SIG-M5 (cell line): Measurements from ENCODE around the gene ZBTB44.
"Not testable (repeated sequence)": the region's sequence is repeated elsewhere in the genome, so short reads cannot be mapped to it uniquely, and the experiment has no call there.

Source experiments
- DNase-seq: peaks from one replicate; lab custom pipeline; 2025; lab: John Stamatoyannopoulos, UW

ZBTB44 gene

DNA sequence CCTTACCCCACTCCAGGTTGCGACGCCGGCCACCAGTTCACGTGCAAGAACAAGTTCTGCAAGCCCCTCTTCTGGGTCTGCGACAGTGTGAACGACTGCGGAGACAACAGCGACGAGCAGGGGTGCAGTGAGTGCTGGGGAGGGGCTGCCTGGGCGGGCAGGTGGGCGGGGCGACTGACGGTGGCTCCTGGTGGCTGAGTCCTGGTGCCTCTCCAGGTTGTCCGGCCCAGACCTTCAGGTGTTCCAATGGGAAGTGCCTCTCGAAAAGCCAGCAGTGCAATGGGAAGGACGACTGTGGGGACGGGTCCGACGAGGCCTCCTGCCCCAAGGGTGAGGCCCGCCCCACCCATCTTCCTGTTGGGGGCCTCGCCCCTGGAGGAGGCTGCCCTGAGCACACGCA lies 116.4 kb downstream of the ZBTB44 start:
- no peak for DNase-seq

DNA sequence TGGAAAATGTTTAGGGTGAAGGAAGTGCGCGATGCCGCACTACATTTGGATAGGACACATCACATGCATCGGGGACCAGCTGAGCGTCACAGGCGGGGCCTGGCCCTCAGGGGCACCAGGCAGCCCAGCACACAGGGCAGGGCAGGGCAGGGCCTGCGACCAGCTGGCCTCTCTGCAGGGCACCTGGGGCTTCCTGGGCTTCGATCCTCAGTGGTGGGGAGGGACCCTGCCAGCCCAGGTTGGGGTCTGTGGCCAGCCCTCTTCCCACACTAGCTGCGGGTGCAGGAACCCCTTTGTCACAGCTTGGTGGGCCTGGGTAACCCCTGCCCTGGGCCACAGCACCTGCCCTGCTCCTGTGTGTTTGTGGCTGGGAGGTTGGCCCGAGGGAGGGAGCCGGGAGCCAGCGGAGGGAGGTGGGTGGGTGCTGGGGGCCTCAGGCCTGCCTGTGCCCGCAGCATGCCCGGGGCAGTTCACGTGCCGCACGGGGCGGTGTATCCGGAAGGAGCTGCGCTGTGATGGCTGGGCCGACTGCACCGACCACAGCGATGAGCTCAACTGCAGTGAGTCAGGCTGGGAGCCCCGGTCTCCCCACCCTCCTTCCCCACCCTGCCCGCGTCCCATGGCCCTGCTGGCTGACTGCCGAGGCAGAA lies 117.2 kb downstream of the ZBTB44 start:
- DNase-seq = no peak

DNA sequence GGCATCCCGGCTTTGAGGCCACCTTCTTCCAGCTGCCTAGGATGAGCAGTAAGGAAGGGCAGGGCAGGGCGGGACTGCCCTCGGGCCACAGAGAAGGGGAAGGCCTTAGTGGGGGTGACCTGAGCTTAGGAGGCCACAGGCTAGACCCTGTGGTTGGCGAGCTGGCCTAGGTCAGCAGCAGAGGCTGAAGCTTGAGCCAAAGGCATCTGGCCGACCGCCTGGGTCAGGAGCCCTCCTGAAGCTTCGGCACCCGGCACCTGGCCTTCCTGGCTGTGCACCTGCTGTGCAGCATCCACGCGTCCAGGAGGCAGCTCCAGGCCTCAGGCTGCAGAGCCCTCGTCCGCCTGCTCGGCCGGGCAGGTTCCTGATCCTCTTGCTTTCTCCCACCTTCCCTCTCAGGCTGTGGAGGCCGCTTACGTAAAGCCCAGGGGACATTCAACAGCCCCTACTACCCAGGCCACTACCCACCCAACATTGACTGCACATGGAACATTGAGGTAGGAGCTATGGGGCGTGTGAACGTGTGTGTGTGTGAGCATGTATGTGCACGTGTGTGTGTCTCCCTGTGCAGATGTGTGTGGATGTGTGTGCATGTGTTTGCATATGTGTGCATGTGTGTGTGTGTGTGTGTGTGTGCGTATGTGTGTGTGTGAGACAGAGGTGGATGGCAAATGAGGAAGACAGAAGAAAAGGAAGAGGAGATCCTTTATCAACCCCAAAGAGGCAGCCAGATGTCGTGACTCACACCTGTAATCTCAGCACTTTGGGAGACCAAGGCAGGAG lies 120.3 kb downstream of the ZBTB44 start:
- no peak for DNase-seq

DNA sequence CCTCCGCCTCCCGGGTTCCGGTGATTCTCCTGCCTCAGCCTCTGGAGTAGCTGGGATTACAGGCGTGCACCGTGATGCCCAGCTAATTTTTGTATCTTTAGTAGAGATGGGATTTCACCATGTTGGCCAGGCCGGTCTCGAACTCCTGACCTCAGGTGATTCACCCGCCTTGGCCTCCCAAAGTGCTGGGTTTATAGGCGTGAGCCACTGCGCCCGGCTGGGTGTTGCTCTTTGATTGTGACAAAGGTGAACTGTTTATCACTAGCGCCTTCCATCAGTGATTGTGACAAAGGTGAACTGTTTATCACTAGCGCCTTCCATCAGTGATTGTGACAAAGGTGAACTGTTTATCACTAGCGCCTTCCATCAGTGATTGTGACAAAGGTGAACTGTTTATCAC lies 121.2 kb downstream of the ZBTB44 start:
- DNase-seq = not testable (repeated sequence)

DNA sequence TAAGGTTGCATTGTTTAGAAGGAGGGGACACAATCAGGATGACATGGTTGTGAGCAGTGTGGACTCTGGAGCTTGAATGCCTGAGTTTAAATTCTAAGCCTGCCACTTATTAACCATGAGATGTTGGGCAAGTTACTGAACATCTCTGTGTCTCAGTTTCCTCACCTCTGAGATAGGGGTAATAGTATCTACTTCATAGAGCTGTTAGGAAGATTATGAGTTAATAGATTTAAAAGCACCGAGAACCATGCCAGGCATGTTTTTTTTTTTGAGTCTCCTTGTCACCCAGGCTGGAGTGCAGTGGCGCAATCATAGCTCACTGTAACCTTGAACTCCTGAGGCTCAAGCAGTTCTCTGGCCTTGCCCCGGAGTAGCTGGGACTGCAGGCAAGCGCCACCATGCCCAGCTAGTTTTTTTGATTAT lies 121.9 kb downstream of the ZBTB44 start:
- no peak for DNase-seq

DNA sequence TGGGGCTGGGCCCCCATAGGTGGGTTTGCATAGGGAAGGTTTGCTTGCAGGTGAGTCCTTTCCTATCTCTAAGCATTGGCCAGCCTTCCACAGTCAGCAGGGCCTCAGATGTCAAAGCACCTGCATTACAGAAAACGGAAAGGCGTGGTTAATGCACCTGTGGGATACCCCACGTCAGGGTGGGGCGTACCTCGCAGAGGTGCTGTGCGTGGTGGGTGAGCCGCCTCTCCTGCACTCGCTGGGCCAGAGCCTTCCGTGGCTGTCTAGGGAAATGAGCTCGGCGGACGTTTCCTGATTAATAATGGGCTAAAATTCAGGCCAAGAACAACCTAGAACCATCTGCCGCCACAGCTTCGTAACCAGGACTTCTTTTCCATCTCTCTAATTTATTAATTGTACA lies 122.8 kb downstream of the ZBTB44 start:
- no peak for DNase-seq

DNA sequence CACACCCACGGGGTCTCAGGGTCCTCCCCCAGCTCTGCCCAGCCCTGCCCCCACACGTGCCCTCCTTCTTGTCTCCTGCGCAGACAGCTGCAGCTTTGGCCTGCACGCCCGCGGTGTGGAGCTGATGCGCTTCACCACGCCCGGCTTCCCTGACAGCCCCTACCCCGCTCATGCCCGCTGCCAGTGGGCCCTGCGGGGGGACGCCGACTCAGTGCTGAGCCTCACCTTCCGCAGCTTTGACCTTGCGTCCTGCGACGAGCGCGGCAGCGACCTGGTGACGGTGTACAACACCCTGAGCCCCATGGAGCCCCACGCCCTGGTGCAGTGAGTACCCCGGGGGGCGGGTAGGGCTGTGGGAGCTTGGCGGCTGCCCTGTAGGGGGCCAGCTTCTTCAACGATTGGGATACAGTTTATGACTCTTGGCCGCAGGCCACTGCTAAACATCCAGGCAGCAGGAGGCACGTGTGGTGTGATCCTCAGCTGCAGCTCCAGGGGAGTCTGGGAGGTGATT lies 124.3 kb downstream of the ZBTB44 start:
- no peak for DNase-seq

DNA sequence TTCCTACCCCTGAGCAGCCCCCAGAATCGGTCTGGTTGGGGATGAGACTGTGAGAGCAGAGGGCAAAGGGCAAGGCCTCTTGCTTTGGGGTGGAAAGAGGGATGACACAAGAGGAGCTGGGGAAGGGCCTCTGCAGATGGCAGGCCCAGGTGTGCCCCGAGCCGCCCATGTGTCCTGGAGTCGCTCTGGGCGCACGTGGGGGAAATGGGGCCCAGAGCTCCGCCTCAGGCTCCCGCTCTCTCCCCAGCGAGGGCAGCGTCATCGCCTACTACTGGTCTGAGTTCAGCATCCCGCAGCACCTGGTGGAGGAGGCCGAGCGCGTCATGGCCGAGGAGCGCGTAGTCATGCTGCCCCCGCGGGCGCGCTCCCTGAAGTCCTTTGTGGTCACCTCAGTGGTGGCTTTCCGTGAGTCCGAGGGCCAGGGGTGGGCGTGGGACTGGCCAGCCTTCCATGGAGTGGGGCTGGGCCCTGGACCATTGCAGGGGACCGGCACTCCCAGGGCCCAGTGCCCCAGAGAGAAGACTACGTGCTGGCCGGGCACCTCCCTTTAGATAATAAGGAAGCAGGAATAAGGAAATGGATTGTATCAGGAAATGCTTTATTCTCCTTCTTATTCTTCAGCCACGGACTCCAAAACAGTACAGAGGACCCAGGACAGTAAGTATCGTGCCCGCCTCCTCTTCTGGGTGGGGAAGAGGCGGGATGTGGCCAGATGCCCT lies 125.1 kb downstream of the ZBTB44 start:
- no peak for DNase-seq

DNA sequence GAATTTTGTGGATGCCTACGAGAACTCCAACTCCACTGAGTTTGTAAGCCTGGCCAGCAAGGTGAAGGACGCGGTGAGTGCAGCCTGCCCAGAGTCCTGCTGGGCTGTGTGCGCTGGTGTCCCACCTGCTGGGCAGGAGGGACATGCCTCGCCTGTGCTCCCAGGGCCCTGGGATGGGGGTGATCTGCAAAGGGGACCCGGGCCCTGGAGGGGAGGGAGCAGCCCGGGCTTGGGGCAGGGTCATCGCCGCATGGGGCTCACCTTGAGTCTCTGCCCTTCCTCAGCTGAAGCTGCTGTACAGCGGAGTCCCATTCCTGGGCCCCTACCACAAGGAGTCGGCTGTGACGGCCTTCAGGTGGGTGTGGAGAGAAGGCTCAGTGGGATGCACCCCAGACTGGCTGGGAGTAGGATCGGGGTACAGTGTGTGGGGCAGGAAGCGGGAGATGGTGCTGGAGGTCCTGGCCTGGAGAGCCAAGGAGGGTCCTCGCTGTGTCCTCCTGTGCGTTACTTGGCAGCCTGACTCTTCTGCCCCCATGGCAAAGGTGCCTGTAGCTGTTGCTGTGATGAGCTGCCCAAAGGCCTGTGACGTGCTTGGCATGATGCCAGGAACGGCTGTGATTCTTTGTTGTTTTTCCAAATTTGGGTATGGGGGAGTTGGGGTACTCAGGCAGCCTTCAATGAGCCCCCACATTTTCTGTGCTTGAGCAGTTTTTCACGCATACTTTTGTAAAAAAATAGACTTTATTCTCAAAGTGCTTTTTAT lies 126.0 kb downstream of the ZBTB44 start:
- DNase-seq = no peak

DNA sequence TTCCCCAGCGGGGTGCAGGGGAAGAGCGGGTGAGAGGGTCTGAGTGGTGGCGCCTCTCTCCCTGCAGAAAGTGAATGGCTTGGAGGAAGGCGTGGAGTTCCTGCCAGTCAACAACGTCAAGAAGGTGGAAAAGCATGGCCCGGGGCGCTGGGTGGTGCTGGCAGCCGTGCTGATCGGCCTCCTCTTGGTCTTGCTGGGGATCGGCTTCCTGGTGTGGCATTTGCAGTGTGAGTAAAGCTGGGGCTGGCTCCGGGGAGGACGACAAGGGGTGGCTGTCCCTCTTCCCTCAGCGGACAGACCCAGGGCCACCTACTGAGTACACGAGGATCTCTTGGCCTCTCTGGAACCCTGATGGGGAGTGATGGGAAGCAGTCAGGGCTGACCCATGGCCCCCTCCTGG lies 126.7 kb downstream of the ZBTB44 start:
- no peak for DNase-seq

DNA sequence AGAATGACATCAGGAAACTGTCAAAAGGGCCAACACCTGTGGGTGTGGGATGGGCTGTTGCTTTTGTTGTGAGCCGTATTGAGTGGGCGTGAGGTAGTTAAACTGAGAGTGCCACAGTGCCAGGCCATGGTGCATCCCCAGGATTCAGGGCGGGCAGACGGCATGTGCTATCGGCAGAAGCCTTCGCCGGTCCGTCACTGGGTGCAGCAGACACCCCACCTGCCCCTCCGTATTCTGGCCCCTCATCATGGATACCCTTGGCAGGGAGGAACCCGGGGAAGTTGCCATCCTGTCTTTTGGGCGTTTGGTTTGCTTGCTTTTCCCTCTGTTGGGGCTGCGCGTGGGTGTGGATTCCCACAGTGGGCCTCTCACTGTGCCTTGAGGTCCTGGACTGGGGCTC lies 127.6 kb downstream of the ZBTB44 start:
- no peak for DNase-seq

DNA sequence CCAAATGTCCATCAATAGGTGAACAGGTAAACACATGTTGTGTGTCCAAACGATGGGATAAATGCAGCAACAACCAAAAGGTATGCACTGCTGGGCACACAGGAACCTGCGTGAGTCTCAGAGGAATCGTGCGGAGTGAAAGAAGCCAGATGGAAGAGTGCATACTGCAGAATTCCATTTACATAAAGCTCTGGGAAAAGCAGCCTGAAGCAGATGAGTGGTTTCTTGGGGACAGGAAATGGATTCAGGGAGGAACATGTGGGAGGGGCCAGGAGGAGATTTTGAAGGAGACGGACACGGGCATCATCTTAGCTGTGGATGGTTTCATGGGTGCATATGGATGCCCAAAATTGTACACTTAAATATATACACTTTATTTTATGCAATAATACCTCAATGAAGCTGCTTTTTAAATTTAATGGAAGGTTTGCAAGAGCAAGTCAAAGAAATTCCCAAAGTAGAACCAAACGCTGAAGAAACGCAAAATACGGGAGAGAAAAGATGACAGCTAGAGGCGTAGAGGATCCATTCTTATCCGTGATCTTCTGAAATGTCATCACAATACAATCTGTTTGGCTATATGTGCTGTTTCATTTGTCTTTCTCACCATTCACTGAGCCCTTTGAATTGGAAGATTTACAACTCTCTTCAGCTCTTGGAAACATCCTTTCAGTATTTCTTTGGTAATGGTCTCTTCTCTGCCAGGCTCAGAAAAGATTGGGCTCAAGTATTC lies 130.7 kb downstream of the ZBTB44 start:
- DNase-seq = no peak

DNA sequence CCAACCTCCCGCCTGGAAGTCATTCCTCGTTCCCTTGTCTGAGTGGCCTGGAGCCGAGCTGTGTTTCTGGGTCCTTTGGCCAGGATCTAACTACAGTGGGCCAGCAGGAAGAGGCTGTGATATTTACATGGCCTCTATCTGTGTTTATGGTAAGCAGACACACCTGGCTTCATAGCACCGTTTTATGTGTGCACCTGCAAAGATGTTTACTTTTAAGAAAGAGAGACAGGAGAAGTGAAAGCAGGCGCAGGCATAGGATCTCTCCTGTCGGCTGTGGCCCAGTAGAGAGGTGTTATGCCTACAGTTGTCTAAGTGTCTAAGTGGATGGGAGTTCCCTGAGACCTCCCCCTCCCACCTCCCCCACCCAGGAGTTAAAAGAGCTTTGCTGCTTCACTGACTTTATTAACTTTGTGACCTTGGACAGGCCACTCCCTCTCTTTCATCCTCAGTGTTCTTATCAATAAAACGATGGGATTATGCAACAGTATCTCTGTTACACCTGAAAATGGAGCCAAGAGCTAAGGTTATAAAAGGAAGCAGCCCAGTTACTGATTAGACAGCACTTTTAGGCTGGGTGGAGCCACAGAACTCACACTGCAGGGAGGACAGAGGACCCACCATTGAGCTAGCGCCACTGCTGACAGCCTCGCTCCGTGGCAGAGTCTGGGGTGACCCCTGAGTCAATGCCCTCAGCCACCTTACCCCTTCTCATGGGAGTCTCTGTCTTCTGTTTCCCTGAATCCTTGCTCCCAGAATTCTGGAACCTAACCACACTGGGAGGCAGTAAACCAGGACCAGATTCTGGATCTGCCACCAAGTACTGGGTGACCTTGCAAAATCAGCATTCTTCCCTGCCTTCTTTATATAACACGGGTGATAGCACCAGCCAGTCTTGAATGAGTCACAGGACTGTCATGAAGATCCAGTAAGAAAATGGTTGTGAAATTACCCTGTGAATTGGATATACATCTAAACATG lies 133.1 kb downstream of the ZBTB44 start:
- DNase-seq = no peak

DNA sequence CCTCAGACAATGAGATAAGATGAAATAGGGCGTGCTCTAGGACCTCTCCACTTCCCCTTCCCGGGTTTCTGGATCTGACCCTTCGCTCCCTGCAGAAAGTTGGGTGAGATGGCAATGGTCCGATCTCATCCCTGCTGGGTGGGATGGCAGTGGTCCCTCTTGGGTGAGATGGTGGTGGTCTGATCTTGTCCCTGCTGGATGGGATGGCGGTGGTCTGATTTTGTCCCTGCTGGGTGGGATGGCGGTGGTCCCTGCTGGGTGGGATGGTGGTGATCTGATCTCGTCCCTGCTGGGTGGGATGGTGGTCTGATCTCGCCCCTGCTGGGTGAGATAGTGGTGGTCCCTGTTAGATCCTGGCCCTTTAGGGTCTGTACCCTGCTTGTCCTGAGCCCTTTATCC lies 133.8 kb downstream of the ZBTB44 start:
- no peak for DNase-seq

DNA sequence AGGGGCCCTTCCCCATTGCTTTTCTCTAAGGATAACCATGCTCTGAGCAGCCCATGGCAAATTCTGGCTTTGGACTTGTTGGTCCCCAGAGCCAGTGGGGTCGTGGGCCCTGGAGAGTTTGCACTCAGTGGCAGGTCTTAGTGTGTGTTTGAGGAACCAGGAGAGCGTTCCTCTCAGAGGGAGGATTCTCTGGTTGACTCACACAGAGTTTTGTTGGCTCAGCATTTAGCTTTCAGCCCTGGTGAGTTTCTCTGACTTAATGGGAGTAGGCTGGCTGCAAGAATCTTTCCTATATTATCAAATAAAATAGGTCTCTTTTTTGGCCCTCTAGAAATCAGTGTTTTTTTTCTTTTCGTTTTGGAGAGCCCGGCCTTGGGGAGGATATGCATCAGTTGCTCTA lies 134.2 kb downstream of the ZBTB44 start:
- no peak for DNase-seq

DNA sequence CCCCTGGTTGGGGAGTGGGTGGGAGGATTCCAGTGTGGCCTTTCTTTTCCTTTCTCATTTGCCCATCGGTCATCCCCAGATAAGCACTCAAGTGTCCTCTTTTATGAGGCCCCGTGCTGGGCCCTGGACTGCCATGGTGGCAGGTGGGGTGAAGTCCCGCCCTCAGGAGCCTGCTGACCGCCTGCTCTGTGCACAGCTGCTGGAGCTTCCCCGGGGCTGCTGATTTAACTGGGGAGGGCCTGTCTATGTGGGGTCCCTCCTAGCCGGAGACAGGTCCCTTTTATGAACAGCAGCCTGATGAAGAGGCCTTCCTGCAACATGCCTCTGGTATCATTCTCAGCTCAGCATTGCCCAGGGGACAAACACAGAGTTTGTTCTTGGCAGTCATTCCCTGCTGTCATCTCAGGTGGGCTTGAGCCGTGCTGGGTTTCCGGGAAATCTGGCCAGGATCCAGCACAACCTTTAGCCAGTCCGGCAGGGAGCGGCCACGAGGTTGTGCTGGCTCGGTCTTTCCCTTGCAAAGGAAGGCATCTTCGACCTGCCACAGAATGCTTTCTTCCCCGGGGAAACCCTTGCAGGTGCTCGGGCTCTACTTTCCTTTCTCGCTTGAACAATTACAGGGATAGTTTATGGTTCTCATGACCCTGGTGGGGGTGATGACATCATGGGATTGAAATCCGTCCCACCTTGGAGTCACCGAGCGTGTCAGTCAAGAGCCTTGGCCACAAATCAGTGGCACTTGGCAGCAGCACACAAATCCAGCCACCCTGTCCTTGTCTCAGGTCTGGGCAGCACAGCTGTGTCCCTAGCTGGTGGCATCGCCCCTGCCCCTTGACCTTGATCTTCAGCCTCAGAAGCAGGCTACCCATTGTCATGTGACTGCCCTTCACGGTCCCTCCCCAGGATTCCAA lies 135.1 kb downstream of the ZBTB44 start:
- DNase-seq = no peak

DNA sequence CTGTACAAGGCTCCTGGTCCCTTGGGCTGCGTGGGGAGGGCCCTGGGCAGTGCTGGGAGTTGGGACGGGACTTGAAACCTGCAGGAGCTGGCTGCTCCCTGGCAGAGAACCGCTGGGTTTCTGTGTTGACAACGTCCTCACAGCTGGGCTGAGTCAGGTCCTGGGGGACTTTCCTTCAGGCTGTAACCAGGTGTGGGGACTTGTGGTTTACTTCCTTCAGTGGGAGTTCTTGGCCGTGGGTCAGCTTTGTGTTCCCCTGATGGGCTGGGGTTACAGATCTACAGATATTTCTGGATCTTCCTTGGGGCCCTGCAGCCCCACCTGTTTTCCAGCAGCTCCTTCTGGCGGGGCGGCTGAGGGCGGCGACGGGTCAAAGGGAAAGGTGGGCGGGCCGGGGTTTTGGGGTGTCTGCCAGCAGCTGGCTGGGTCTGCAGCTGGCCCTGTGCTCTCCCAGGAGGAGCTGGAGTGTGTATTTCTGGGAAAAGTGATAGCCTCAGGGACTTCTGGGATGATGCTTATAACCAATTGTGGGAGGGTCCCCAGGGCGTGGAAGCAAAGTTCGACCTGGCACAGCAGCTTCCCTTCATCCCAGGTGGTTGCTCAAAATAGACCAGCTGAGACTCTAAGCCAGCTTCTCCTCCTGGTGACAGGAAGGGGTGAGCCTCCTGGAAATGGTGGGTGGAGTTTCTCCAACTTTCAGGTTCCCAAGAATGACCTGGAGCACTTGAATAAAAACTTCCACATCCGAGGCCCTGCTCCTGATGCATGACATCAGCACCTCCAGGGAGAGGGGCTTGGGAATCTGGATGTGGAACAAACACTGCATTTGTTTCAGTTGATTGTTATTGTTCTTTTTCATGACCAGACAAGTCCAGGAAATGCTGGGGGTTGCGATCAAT lies 136.0 kb downstream of the ZBTB44 start:
- DNase-seq = no peak

DNA sequence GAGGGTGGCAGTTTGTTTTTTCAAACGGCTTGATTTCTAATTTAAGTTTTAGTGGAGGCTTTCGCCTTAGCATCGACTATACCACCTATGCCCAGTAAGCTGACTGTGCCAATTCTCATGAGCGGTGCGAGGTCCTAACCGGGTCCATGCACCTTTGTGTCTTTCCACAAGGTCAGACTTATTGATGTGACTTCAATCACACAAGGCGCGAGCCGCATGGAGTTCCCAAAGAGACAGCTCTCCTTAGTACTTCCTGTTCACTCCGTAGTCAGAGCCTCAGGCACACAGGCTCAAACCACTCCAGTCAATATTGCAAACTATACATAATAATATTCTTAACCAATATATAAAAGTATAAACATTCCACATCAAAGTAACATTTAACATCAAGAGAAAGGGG lies 136.9 kb downstream of the ZBTB44 start:
- no peak for DNase-seq
